Measurements from ENCODE around the gene ANXA6.

ANXA6 gene

DNA sequence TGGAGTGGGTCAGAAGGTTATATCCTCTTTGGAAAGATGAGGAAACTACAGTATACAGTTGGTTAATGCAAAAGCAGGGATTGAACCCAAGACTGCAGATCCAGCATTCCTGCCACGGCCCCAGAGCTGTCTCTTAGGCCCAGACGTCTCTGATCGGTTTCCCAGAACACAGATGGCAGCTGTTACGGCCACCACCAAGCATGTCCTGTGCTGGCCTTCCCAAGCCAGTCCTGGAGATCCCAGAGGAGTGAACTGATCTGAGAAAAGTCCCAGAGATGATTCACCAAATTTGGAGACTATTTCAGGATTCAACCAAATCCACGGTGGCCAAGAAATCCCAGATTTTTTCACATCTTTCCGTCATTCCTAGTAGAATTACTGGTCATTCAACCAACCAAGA, 96.8 kb downstream of the ANXA6 start:
- no peak for DNase-seq

DNA sequence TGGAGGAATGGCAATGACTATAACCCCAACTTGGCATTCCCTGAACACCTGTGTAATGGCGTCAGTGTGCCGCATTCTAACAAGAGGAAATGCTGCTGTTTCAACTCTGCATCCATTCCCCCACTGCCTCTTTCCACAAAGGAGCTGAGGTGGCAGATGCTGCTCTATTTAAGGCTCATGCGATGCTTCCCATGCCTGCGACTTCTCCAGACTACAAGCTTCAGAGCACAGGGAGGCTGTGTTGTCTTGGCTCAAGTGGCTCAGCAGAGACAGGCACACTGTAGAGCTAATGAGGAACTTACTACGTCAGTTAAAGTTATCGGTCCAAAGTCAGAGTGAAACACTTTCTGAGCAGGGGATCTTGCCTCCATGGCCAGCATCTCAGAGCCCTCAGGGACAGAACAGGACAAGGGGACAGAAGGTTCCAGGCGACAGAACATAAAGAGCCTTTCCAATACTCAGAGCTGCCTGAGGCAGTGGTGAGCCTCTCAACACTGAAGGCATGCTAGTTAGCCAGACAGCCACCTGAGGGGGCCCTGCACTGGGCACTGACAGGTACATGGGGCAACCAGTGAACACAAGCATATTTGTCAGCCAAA, 98.6 kb downstream of the ANXA6 start:
- DNase-seq = no peak

DNA sequence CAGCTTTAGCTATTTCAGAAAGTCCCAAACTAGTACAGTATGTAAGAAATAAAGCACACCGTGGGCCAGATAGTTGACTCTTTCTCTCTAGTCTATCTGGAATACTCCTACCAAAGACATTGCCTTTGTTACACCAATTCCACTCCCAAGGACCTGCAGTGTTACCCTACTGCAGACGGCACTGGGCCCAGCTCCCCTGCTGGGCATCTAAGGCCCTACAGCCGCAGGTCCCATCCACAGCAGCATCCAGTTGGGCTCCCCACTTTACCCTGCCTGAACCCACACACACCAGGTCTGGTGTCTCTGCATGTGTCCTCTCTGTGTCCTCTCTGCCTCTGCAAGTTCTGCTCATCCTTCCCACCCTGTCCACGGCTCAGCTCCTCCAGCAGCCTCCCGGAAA, 99.3 kb downstream of the ANXA6 start:
- no peak for DNase-seq

DNA sequence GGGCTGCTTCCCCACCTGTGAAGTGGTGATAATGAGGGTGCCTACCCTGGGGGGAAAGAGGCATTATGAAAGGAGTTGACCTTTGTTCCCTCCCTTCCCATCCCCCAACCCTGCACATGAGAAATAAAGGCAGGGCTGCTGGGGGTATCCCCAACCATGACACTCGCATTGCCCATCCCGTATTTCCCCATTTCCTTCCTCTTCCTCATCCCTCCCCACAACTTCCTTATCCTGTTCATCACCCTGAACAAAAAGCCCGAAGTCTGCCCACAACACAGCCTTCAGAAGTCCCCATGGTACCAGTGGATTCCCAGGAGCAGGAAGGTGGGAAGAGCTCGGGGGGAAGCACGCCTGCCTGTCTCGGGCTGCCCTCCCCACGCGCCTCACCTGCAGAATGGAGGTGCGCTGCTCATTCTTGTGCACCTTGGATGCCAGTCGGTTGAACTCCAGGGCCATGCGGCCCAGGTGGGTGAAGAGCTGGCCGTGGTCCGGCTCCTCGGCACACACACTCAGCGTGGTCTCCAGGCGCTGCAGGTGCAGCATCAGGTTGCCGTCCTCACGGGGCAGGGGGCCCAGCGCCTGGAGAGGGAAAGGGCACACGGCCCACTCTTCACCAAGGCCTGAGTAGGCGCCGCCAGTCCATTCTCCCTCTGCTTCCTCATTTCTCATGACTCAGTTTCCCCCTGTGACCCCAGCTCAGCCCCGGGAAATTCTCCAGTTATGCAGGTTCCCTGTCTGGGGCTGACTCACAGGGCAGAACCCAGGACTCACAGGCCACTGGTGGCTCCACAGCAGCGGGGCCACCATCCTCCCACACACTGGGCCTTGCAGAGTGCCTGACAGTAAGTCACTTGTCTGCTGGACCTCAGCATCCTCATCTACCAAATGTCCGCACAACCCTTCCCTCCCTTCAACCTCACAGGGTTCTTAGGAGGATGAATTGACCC, 100.9 kb downstream of the ANXA6 start:
- no peak for DNase-seq

DNA sequence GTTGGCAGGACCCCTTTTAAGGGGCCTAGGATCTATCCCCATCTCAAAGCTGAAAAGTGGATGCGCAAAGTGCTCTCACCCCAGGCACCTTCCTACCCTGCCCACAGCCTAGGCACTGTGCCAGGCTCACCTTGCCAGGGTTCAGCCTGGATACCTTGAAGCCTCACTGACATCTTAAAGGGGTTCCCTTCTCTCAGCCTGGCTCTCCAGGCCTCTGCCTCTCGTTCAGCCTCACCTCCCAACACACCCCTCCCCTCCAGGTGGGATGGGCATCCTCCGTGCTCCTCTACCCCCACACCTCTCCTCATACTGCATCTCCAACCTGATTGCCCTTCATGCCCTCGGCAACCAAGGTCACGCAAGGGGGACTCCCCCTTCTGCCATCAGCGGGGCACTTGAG, 102.2 kb downstream of the ANXA6 start:
- DNase-seq = no peak

DNA sequence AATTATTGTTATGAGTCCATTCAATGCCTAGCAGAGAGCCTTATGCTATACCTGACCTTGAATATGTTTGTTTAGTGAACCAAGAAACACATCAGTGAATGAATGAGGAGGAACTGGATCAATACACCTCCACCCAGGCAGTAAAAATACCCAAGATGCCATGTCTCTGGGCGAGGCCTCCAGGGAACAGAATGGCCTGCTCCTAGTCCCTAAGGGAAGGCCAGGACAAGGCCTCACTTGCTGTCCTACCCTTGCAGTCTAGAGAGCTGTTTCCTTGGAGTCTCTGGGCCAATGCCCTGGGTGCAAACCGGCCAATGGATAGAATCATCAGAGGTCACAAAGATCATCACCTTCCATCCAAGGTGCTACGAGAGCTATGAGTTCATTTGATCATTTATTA, 102.9 kb downstream of the ANXA6 start:
- no peak for DNase-seq

DNA sequence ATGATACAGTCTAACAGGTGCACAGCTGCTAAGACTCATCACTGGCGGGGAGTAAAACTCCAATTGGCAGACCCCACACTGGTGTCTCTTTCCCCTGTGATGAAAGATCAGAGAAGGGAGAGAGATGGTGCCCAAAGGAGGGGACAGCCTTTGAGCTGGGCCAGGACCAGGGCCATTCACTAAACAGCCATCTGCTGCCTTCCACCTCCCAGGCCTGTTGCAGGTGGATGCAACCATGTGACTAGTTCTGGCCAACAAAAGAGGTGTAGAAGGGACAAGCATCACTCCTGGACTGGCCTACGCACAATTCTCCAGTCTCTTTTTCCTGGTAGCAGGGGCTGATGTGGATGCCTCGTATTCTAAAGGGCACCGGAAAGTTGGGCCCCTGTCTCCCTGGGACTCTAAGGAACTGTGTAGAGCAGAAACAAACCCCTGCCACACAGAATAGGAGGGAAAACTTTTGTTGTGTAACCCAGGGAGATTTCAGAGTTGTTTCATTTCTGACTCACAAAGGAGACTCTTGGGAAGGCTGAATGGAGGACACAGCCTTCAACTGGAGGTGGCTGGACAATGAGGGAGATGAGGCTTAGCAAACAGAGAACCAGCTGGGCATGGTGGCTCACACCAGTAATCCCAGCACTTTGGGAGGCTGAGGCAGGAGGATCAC, 103.7 kb downstream of the ANXA6 start:
- no peak for DNase-seq

DNA sequence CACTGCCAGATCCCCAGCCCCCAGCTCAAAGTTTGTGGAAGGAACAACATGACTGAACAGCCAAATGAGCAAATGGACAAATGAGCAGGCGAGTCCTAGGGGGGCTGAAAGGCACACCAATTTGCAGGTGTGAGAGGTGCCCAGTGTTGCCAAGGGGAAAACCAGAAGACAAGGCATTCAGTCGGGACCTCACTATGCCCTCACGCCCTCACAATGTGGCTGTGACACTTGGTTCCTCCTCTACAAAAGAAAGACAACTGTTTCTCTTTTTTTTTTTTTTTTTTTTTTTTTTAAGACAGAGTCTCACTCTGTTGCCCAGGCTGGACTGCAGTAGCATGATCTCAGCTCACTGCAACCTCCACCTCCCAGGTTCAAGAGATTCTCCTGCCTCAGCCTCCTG, 104.7 kb downstream of the ANXA6 start:
- DNase-seq = no peak

DNA sequence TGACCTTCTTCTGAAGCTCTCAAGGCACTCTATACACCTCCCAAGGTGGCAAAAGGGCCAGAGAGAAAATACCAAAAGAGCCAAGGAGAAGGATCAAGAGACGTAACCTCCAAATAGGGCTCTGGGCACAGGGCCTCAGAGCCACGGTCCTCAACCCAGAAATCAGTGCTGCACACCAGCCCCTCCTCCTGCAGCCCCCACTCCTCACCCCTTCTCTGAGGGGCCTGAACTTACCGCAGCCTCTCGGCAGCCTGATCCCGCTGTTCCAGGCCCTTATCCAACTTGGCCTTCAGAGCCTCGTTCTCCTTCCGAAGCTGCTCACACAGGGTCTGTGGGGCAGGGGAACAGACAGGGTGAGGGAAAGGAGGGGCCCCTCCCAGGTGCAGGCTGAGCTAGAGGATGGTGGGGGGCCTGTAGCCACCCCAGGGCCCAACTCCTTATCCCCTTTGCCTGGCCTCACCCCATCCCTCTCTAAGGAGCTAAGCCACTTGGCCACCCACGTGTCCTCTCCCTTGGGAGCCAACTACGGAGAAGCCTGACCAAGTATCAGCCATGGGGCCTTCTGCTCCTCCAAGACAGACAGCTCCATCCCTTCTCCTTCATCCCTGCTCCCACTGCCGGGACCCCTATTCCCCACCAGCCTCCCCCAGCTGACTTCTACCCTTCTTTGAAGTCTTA, 105.5 kb downstream of the ANXA6 start:
- DNase-seq = no peak

DNA sequence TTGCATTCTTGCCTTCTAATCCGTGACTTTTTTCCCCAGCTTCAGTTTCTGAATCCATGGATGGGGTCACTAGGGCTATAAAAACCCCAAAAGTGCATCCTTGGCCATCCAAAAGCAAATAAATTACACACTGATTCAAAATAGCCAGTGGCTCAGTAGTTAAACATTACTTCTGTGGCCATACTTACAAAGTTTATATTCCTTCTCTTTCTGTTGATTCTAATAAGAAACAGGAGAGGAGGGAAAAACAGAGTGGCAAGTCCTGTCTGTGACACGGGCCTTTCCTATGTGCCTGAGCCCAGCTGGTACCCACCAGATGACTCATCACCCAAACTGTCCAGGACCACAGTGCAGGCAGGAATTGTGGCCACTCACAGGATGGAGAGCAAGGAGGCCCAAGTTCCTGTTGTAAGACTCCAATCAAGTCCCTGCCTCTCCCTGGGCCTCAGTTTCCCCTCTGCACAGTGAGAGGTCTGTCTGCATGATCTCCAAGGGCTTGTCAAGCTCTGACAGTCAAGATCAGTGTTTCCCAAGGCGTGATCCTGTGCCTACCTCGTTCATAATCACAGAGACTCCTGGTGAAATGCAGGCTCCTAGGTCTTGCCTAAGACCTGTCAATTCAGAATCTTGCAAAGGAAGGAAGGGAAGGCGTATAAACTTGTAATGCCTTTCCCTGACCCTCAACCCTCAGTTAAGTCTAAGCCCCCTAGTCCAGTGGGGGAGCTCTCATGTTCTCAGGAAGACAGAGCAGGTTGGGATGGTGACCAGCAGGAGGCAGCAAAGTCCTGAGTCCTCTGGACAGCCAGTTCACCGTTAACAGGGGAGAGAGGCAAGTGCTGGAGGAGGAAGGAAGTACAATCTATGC, 106.3 kb downstream of the ANXA6 start:
- peak in 1 of 2 experiments; percentile 27 for DNase-seq

All from NCI-H187 (cell line).